Right cardiac atrium (tissue), 5 donors: ENCODE measurements around the gene GLRA1. TPM values are rescaled to one million over a fixed set of nuclear protein-coding genes. Genes with fewer than 3 reads are reported as not detected.
"Not testable (repeated sequence)": the region's sequence is repeated elsewhere in the genome, so short reads cannot be mapped to it uniquely, and the experiment has no call there.

ENCODE experiments used
- ATAC-seq, 2 donors: fragments of 200-7000 bp; cut with Tn5 transposase; one replicate each; pipeline versions ENCODE4 v1.8.0 to v1.9.1; 2020; ENCODE audit warnings: moderate library complexity in 2 of 2, mild to moderate bottlenecking in 1 of 2
- DNase-seq, 3 donors: peaks; one replicate each; pipeline ENCODE4 v3.0.0-alpha.2; 2020
- H3K27ac ChIP-seq: one replicate; pipeline ENCODE4 v1.5.1; 2013; ENCODE audit warnings: mild to moderate bottlenecking, low read length, control low read depth, moderate library complexity
- H3K27me3 ChIP-seq: one replicate; pipeline ENCODE4 v1.6.1; 2013; ENCODE audit not compliant: control insufficient read depth, insufficient read depth
- H3K4me1 ChIP-seq: one replicate; pipeline ENCODE4 v1.6.1; 2013; ENCODE audit warnings: low read length; ENCODE audit not compliant: control insufficient read depth, insufficient read depth
- H3K4me3 ChIP-seq: one replicate; pipeline ENCODE4 v1.5.1; 2013; ENCODE audit warnings: low read length, control low read depth
- H3K9me3 ChIP-seq: one replicate; pipeline ENCODE4 v1.6.1; 2013; ENCODE audit warnings: low read length; ENCODE audit not compliant: control insufficient read depth
- WGBS: extraction: QIAGEN DNeasy Blood & Tissue Kit; methylation state at CpG from one replicate; pipeline ENCODE4 v1.1.7; 2013; 5-methylcytosine and 5-hydroxymethylcytosine counted together
- intact Hi-C, 4 donors: fragments of 100-400 bp; cut with DNase I; formaldehyde crosslinking; loops; one replicate each; pipeline versions ENCODE4 v1.11.0 to v1.14.0; 2022 to 2023
- polyA plus RNA-seq: library from polyadenylated mRNA; stranded (reverse); fragments of 200-250 nt; gene quantifications from one replicate; pipeline ENCODE4 v1.2.3, GENCODE V29; 2013
- total RNA-seq, 4 donors: library from RNA; stranded (reverse); fragmentation: NEBNext Ultra II Directional; extraction: Animal tissue kit (Norgen Biotek cat#: 25700); gene quantifications; one replicate each; pipeline ENCODE4 v1.2.1, GENCODE V29; 2021
- donor health status: healthy with polysubstance abuse.
- donor health status: DM: no; HTN: yes; CAD: no.
- donor health status: DM: no; HTN: no; CAD: no.
- donor health status: DM: no; HTN: yes; CAD: no; lungs with severe emphysema.
- donor health status: DM: yes; HTN: yes; CAD: no.

Gene GLRA1
- total and polyA plus RNA-seq, 5 donors, result not detected

DNA sequence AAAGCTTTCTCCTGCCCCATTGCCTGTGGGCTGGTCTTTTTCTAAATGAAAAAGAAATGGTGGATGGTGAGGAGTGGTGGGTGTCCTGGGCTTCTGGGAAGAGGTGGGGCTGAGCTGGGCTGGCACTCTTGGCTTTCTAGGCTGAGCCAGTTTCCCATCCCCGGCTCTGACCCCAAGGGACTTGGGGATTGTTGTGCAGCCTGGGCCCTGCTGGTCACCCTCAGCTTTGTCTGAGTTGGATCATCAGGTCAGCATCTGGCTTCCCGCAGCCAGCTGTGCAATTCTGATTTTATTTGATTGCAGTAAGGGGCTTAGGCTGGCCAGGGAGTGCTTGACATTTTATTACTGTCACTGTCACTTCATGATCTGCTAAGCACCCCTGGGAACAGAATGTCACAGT lies 25.3 kb downstream of the GLRA1 start:
- no peak overlapping the region for H3K4me3 ChIP-seq
- H3K27ac ChIP-seq, result no peak overlapping the region
- intact Hi-C loops, result no loop called here
- no peak for DNase-seq
- no peaks in the 10 kb centered on the region for H3K27me3 ChIP-seq
- no peaks in the 10 kb centered on the region for H3K9me3 ChIP-seq
- ATAC-seq, result no peak
- peaks cover 3% of the 10 kb centered on the region for H3K4me1 ChIP-seq
- 43% methylated on average over 2 of the region's 2 CpGs for WGBS

DNA sequence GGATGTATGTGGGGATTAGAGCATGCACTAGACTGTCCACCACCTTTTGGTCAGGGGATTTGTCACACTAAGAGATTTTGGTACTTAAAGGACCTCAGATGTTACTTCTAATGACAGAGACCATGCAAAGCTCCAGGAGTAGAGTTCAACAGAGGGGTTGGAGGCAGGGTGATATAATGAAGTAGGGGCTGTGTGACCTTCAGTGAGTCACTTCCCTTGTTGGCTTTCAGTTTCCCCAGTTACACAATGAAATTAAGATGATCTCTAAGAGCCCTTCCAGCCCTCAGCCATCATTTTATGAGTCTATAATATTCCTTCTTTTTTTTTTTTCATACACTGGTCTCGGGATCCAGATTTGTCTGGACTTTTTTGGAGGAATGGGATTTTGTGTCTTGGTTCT lies 26.8 kb downstream of the GLRA1 start:
- Histone ChIP-seq H3K4me3 (no peak overlapping the region), H3K4me1 (peaks cover 3% of the 10 kb centered on the region), H3K27ac (no peak overlapping the region), H3K9me3 (no peaks in the 10 kb centered on the region), H3K27me3 (no peaks in the 10 kb centered on the region)
- whole genome bisulfite sequencing, result 85% methylated on average over 1 of the region's 1 CpG
- no peak for ATAC-seq
- DNase-seq, result no peak
- intact Hi-C loops, result no loop called here

DNA sequence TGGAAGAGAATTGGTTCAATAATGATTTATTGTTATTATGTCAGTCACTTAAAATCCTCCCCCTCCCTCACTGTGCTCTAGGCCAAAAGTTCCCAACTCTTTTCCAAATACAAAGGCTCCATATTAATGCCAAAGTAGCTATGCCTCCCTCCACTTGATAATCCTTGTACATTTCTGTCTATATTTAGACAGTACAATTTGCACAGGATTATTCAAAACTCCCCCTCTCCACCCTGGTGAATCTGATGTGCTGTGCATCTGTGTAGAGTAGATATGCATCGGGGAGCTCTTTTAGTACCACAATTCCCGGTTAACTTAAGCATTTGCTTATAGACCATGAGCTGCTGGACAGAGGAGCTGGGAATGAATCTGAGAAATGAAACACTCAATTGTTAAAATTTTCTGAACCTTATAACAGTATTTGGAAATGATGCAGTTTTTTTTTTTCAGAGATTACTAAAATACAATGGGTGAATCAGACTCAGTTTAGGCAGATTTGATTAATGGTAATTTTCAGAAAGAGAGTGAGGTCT lies 27.6 kb downstream of the GLRA1 start:
- no peak for ATAC-seq
- Histone ChIP-seq H3K4me3 (no peak overlapping the region), H3K27me3 (no peaks in the 10 kb centered on the region), H3K9me3 (no peaks in the 10 kb centered on the region), H3K4me1 (peaks cover 3% of the 10 kb centered on the region), H3K27ac (no peak overlapping the region)
- 53% methylated on average over 2 of the region's 2 CpGs for WGBS
- DNase-seq, result no peak
- intact Hi-C loops, result no loop called here

DNA sequence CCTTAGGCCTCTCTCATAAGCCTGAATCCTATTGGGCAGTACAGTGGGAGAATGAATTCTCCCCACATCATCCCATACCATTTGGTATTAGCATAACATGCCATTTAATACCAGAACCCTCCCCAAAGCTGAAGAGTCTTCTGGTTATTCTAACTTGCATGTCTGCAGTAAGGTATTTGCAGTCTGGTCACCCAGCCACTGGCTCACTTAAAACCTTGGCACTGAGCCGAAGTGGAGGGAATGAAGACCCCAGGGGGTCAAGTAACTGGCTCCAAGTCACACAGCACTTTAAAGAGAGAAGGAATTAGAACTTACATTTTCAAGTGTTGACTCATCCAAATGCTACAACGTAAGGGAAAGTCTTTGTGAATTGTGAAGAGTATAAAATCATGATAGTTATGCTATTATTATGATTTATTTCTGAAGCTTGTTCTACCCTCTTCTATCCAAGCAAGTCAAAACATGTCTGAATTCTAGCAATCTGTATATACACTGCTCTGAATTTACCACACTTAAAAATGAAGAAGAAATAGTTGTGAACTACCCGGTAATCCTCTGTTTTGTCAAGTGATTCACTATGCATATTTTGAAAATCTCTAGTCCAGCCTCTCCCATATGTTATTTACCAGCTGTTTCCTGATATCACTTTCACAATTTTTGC lies 28.5 kb downstream of the GLRA1 start:
- no peaks in the 10 kb centered on the region for H3K9me3 ChIP-seq
- H3K4me3 ChIP-seq, result no peak overlapping the region
- H3K4me1 ChIP-seq, result peaks cover 3% of the 10 kb centered on the region
- ATAC-seq, result no peak
- WGBS, result 30% methylated on average over 3 of the region's 3 CpGs
- no peaks in the 10 kb centered on the region for H3K27me3 ChIP-seq
- H3K27ac ChIP-seq, result no peak overlapping the region
- intact Hi-C loops, result no loop called here
- no peak for DNase-seq

DNA sequence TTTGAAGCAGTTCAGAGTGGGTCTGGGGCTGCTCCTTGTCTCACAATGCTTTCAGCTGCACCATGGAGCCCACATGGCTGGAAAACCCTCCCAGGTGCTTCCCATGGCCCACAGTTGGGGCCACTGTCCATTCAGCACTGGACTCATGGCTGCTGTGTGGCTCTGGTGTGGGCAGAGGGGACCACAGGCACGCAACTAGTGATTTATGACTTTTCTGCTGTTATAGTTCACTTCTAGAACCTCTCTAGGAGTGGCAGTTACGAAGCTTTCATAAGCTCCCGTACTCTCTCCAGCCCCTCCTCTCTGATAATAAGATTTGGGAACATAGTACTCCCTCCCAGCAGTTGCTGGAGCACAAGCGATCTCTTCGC lies 29.0 kb downstream of the GLRA1 start:
- Histone ChIP-seq H3K27me3 (no peaks in the 10 kb centered on the region), H3K4me3 (no peak overlapping the region), H3K27ac (no peak overlapping the region), H3K9me3 (no peaks in the 10 kb centered on the region), H3K4me1 (peaks cover 3% of the 10 kb centered on the region)
- intact Hi-C loops, result no loop called here
- WGBS, result 62% methylated on average over 5 of the region's 5 CpGs
- DNase-seq (no peak), ATAC-seq (no peak)

DNA sequence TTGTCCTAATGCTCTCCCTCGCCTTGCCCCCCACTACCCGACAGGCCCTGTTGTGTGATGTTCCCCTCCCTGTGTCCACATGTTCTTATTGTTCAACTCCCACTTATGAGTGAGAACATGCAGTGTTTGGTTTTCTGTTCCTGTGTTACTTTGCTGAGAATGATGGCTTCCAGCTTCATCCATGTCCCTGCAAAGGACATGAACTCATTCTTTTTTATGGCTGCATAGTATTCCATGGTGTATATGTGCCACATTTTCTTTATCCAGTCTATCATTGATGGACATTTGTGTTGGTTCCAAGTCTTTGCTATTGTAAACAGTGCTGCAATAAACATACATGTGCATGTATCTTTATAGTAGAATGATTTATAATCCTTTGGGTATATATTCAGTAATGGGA lies 31.2 kb downstream of the GLRA1 start:
- DNase-seq, ATAC-seq, H3K4me1 ChIP-seq, H3K4me3 ChIP-seq, H3K27me3 ChIP-seq, intact Hi-C loops, H3K27ac ChIP-seq, H3K9me3 ChIP-seq: not testable (repeated sequence)
- 92% methylated on average over 2 of the region's 2 CpGs for WGBS

DNA sequence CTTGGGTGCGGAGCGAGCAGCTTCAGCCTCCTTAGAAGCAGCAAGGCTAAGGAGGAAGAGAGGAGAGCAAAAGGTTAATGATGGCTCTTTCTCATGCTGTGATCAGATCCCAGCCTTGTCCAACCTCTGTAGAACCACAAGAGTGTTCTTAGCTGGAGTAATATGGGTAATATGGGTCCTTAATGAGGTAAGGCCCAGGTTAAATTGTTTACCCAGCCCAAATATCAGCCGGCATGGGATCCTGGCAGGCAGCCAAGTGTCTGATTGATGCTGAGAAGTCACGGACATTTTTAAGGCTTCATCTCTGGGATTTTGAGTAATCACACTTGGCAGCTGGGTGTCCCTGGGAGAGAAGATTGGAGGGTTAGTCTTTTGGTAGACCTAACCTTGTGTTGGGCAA lies 32.3 kb downstream of the GLRA1 start:
- intact Hi-C loops, result no loop called here
- peak in 1 of 3 donors; percentile 47 for DNase-seq
- no peak for ATAC-seq

DNA sequence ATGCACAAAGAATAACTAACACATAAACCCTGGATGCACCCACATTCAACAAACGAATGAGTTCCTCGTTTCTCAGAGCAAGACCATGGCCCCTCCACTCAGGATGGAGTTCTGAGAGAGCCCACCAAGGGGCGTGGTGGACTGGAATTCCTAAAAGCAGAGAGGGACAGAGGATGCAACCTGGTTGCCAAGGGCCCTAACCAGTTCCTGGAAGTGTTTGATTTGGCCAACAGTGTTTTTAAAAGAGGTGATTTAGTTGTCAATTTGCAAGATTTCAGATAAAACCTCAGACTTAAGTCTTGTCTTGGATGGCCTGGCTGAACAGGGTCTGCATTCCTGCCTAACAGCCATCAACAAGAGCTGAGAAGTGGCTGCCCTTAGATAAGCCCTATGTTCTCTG lies 34.4 kb downstream of the GLRA1 start:
- intact Hi-C loops, result no loop called here
- 37% methylated on average over 3 of the region's 3 CpGs for WGBS

More for the DNA sequence above, 32.3 kb downstream of the GLRA1 start:
- 61% methylated on average over 4 of the region's 4 CpGs for WGBS
- Histone ChIP-seq H3K27me3 (no peaks in the 10 kb centered on the region), H3K4me3 (no peak overlapping the region), H3K27ac (no peak overlapping the region), H3K4me1 (peaks cover 3% of the 10 kb centered on the region), H3K9me3 (no peaks in the 10 kb centered on the region)

DNA sequence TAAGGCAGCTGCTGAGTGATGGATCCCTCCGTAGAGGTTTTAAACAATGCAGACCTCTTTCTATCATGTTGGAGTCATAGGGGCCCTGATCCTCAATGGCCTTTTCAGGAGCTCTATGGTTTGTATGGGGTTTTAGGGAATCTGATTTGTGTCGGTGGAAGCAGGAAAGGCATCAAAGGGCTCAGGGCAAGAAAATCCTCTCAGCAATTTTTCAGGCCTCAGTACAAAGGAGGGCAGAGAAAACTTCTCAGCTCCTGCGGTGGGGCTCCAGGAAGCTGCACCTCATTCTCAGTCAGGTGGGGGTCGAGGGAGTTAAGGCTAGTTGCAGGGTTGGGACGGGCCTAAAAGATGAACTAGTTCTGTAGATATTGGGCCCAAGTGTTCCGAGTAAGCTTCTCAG lies 35.0 kb downstream of the GLRA1 start:
- 65% methylated on average over 6 of the region's 6 CpGs for WGBS
- no peak overlapping the region for H3K27ac ChIP-seq
- no peaks in the 10 kb centered on the region for H3K9me3 ChIP-seq
- no peaks in the 10 kb centered on the region for H3K27me3 ChIP-seq
- no peak overlapping the region for H3K4me3 ChIP-seq
- intact Hi-C loops, result no loop called here
- no peaks in the 10 kb centered on the region for H3K4me1 ChIP-seq
- no peak for DNase-seq
- ATAC-seq, result no peak

More for the DNA sequence above, 34.4 kb downstream of the GLRA1 start:
- DNase-seq (no peak), ATAC-seq (no peak)
- H3K9me3 ChIP-seq, result no peaks in the 10 kb centered on the region
- no peaks in the 10 kb centered on the region for H3K27me3 ChIP-seq
- H3K4me3 ChIP-seq, result no peak overlapping the region
- no peaks in the 10 kb centered on the region for H3K4me1 ChIP-seq
- H3K27ac ChIP-seq, result no peak overlapping the region

DNA sequence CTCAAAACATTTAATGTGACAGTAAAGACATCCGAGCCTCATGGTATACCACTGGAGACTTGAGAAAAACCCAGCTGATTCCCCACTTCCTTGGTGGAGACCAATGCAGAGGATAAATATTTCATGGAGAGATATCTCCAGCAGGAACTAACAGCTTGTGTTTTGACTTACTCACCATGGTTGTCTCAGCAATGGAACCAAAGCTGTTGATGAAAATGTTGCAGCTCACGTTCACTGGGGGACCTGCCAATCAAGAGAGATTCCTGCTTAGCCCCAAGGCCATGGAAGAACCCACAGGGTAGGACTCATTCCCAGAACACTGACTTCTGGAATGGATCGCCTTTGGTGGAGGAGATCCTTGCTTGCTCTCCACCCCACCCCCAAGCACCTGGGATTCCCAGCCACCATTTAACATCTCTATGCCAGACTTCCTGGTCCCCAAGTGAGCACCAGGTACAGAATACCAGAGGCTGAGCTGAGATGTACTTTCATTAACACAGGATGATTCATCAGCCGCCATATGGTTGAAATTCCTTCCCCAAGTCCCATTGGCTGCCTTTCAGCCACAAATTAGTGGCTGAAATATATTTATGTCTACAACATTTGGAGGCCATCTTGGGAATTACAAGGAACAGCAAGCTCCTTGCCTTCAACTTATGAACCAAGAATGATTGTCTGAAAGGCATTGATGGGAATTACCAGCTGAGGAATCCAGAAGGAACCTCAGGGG lies 37.9 kb downstream of the GLRA1 start:
- ATAC-seq (no peak), DNase-seq (no peak)
- intact Hi-C loops, result no loop called here
- Histone ChIP-seq H3K27ac (no peak overlapping the region), H3K4me3 (no peak overlapping the region), H3K27me3 (no peaks in the 10 kb centered on the region), H3K9me3 (no peaks in the 10 kb centered on the region), H3K4me1 (peaks cover 3% of the 10 kb centered on the region)
- WGBS, result 73% methylated on average over 4 of the region's 4 CpGs

DNA sequence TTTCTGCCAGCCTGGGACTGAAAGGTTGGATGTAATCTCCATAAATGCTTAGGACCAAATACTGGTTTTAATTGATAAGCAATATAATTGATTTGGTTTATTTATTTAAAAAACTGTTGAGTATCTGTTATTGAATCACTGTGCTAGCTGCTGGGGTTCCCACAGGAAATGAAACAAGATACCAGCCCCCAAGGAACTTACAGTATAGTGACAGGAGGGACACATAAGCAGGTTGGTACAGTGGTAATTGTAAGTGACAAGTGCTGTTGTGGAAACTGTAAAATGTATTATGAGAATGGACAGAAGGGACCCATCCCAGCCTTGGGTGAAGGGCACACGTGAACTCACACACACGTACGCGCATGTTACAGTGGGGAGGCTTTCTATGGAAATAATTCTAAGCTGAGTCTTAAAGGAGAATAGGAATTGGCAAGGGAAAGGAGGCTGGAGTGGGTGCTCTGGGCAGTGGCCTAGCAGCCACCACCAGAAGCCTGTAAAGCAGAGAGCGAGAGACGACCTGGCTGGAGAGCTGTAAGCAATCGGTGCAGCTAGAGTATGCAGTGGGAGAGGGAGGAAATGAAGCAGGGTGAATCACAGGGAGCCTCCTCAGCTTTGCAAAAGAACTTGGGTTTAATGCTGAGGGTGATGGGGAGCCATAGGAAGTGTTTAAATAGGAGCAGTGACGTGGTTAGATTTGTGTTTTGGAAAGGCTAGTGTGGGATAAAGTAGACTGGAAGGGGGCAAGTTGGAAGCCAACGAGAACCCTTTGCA lies 39.3 kb downstream of the GLRA1 start:
- intact Hi-C loops, result no loop called here
- DNase-seq (no peak), ATAC-seq (no peak)
- Histone ChIP-seq H3K4me3 (no peak overlapping the region), H3K4me1 (peaks cover 3% of the 10 kb centered on the region), H3K27ac (no peak overlapping the region), H3K27me3 (no peaks in the 10 kb centered on the region), H3K9me3 (no peaks in the 10 kb centered on the region)
- WGBS, result 65% methylated on average over 9 of the region's 9 CpGs
